Upper lobe of left lung (tissue), 6 donors: ENCODE measurements around the gene SGCA. TPM values are rescaled to one million over a fixed set of nuclear protein-coding genes. Genes with fewer than 3 reads are reported as not detected.

Source experiments
- ATAC-seq, 2 donors: fragments of 200-7000 bp; cut with Tn5 transposase; one replicate each; pipeline ENCODE4 v1.9.1; 2022; ENCODE audit warnings: mild to moderate bottlenecking in 2 of 2, moderate library complexity in 2 of 2; ENCODE audit not compliant: low FRiP score in 2 of 2
- DNase-seq, 2 donors: peaks; one replicate each; pipeline ENCODE4 v3.0.0-alpha.2; 2019 to 2020
- H3K27ac ChIP-seq, 4 donors: fragments of 200-600 bp; sonication (generic); one replicate each; pipeline ENCODE4 v1.5.1; 2016 to 2019
- H3K27me3 ChIP-seq, 4 donors: fragments of 200-600 bp; sonication (generic); one replicate each; pipeline ENCODE4 v1.5.1; 2017 to 2019
- H3K36me3 ChIP-seq, 4 donors: fragments of 200-600 bp; sonication (generic); one replicate each; pipeline ENCODE4 v1.5.1; 2016 to 2019
- H3K4me1 ChIP-seq, 4 donors: fragments of 200-600 bp; sonication (generic); one replicate each; pipeline ENCODE4 v1.5.1; 2018 to 2019
- H3K4me3 ChIP-seq, 4 donors: fragments of 200-600 bp; sonication (generic); one replicate each; pipeline ENCODE4 v1.5.1; 2017 to 2019; ENCODE audit warnings: mild to moderate bottlenecking in 2 of 4, moderate library complexity in 1 of 4
- H3K9me3 ChIP-seq, 4 donors: fragments of 200-600 bp; sonication (generic); one replicate each; pipeline ENCODE4 v1.5.1; 2018 to 2019
- EP300 ChIP-seq, 4 donors: sonication (generic); formaldehyde crosslinking; IDR thresholded peaks; one replicate each; pipeline ENCODE4 v1.5.1; 2017; ENCODE audit warnings: antibody characterized with exemption in 4 of 4, control low read depth in 2 of 4
- POLR2A ChIP-seq, 4 donors: fragments of 450-650 bp; IDR thresholded peaks; one replicate each; pipeline ENCODE4 v1.5.1; 2016 to 2017; ENCODE audit warnings: antibody characterized with exemption in 4 of 4, mild to moderate bottlenecking in 2 of 4
- POLR2AphosphoS5 ChIP-seq, 2 donors: sonication (generic); formaldehyde crosslinking; IDR thresholded peaks; one replicate each; pipeline ENCODE4 v1.5.1; 2017; ENCODE audit warnings: antibody characterized with exemption in 2 of 2
- WGBS, 2 donors: methylation state at CpG; one replicate each; pipeline ENCODE4 v1.1.5; 2017 to 2018; 5-methylcytosine and 5-hydroxymethylcytosine counted together
- total RNA-seq, 6 donors: library from RNA; depleted of rRNA in 4 of 6; stranded (reverse); fragments of >200 nt in 4 of 6; gene quantifications; one replicate each; pipeline versions ENCODE4 v1.1.0 to v1.2.1, GENCODE V29; 2016 to 2021
- TF ChIP-seq, protein P1 (sequence below), 6 experiments: fragments of 450-650 bp in 4 of 6; fragments of 200-600 bp in 2 of 6; sonication (generic) in 2 of 6; IDR thresholded peaks; one replicate each; pipeline ENCODE4 v1.5.1; 2016 to 2019; ENCODE audit warnings: antibody characterized with exemption in 6 of 6
- donor health status: DM: no; HTN: no; CAD: no; lungs with moderate emphysema.
- donor health status: DM: no; HTN: yes; CAD: no; lungs with severe emphysema.

SGCA gene
- total RNA-seq, 6 donors from 2014 or later, result 1.6 to 19.7 (median 14.1) TPM

DNA sequence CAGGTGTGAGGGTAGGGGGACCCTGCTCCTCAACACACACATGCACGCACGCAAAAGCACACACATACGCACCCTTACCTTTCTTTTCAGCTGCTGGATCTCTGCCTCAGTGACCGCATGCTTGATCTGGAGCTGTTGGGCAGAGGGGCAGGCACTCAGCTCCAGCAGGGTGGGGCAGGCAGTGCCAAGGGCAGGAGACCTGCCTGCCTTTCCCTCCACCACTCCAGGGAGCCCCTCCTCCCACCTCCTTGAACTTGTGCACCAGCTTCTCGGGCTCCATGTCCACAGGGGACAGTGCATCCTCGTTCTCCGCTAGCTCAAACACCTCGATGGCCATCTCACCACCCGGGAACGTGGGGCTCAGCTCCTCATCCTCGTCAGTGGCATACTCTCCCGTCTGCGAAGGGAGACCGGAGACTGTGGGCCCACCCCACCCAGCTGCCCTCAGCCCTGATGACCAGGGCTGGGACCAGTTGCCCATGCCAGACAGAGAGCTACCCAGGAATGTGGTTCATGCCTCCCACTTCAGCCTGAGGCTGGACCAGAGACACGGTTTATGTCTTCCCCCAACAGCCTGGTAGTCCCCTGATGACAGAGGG lies 26.5 kb upstream of the SGCA start:
- H3K9me3 ChIP-seq, result no peaks in the 10 kb centered on the region
- H3K4me3 ChIP-seq, result no peak overlapping the region
- TF ChIP-seq POLR2A (IDR thresholded peaks at IDR 0.05), result no peak
- no peak for TF ChIP-seq POLR2AphosphoS5 (IDR thresholded peaks at IDR 0.05)
- no peak for TF ChIP-seq EP300 (IDR thresholded peaks at IDR 0.05)
- TF ChIP-seq, protein P1, sequence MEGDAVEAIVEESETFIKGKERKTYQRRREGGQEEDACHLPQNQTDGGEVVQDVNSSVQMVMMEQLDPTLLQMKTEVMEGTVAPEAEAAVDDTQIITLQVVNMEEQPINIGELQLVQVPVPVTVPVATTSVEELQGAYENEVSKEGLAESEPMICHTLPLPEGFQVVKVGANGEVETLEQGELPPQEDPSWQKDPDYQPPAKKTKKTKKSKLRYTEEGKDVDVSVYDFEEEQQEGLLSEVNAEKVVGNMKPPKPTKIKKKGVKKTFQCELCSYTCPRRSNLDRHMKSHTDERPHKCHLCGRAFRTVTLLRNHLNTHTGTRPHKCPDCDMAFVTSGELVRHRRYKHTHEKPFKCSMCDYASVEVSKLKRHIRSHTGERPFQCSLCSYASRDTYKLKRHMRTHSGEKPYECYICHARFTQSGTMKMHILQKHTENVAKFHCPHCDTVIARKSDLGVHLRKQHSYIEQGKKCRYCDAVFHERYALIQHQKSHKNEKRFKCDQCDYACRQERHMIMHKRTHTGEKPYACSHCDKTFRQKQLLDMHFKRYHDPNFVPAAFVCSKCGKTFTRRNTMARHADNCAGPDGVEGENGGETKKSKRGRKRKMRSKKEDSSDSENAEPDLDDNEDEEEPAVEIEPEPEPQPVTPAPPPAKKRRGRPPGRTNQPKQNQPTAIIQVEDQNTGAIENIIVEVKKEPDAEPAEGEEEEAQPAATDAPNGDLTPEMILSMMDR (IDR thresholded peaks at IDR 0.05), result no peak
- H3K36me3 ChIP-seq, result peaks cover 22 to 98% (median 89%) of the 10 kb centered on the region in 4 donors
- peak overlapping the region in 3 of 4 donors; percentile 18 to 79 (median 62) for H3K27ac ChIP-seq
- DNase-seq (no peak), ATAC-seq (no peak)
- no peaks in the 10 kb centered on the region for H3K27me3 ChIP-seq
- peaks cover 36 to 50% (median 39%) of the 10 kb centered on the region in 4 donors for H3K4me1 ChIP-seq
- 80 to 85% methylated on average over 13 to 15 of the region's 15 CpGs for WGBS, 2 donors

DNA sequence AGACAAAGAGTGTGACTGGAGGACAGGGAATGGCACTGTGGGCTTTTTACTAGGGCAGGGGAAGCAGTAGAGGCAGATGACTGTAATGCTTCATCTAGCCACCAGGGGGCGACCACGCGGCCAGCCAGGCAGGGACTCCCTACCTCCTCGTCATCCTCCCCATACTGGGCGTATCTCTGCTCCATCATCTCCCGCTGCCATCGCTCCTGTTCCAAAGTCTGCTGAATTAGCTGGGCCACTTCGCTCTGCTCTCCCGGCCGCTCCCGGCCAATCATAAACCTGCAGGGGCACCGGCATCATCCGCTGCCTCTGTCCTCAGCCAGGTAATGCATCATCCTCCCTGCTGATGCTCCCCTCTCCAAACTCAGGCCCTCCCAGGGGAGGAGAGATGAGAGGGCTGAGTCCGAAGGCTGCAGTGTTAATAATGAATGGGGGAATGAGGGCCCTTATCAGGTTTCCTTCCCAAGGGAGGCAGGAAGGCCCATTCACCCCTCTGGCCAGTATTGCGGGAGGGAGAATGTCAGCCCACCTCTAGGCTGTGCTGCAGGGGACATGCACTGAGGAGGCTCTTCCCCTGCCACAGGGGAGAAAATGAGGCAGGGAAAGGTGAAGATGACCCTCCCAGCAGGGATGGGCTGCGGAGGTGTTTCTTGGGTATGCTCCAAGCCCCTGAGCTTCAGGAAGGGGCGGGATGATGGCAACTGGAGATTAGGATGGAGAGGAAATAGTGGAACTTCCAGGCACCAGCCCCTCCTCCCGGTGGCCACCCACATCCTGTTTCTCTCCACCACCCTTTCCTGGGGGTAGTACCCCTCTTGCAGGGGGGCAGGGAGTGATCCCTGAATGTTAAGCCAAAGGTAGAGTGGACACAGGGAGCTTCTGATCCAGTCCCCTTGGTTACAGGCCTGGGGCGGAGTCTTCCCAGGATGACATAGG lies 25.6 kb upstream of the SGCA start:
- peak overlapping the region in 1 of 4 donors; percentile 12 for H3K4me3 ChIP-seq
- peak overlapping the region in 3 of 4 donors; percentile 62 to 79 (median 73) for H3K27ac ChIP-seq

DNA sequence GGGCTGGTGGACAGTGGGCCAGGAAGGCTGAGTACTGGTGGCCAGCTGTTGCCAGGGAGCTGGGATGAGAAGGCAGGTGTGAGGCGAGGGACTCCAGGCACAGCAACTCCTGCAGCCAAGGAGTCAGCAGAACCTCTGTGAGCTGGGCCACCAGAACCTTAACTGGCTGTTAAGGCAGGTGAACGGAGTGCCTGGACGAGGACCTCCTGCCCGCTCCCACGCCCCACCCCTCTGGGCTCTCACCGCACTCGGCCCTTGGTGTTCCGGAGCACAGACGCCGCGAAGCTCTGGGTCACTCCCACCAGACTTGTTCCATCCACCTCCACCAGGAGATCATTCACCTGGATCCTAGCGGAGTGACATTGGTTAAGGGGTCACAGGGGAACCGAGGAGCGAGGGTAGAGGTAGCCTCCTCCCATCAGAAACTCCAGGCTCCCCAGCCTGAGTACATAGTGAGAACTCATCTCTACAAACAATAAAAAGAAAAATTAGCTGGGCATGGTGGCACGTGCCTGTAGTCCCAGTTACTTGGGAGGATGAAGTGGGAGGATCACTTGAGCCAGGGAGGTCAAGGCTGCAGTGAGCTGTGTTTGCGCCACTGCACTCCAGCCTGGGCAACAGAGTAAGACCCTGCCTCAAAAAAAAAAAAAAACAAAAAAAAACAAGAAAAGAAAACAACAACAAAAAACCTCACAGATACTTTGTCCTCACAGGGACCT lies 24.6 kb upstream of the SGCA start:
- 81 to 83% methylated on average over 14 to 16 of the region's 16 CpGs for WGBS, 2 donors
- peaks cover 46 to 69% (median 52%) of the 10 kb centered on the region in 4 donors for H3K4me1 ChIP-seq
- ATAC-seq, result no peak
- TF ChIP-seq, protein P1 (IDR thresholded peaks at IDR 0.05), result no peak
- no peak for TF ChIP-seq POLR2AphosphoS5 (IDR thresholded peaks at IDR 0.05)
- H3K36me3 ChIP-seq, result peaks cover 23 to 91% (median 81%) of the 10 kb centered on the region in 4 donors
- no peak overlapping the region for H3K4me3 ChIP-seq
- no peaks in the 10 kb centered on the region for H3K27me3 ChIP-seq
- peak overlapping the region in 3 of 4 donors; percentile 62 to 79 (median 73) for H3K27ac ChIP-seq
- no peaks in the 10 kb centered on the region for H3K9me3 ChIP-seq
- no peak for DNase-seq

More for the DNA sequence above, 25.6 kb upstream of the SGCA start:
- 21 to 25% methylated on average over 19 of the region's 19 CpGs for WGBS, 2 donors
- Histone ChIP-seq H3K9me3 (no peaks in the 10 kb centered on the region), H3K4me1 (peaks cover 36 to 59% (median 43%) of the 10 kb centered on the region in 4 donors), H3K36me3 (peaks cover 25 to 98% (median 89%) of the 10 kb centered on the region in 4 donors), H3K27me3 (no peaks in the 10 kb centered on the region)
- peak; percentile 84 to 93 for ATAC-seq
- TF ChIP-seq, protein P1 (IDR thresholded peaks at IDR 0.05), result peak; percentile 91 to 96 (median 95)
- peak in 1 of 4 donors; percentile 43 for TF ChIP-seq EP300 (IDR thresholded peaks at IDR 0.05)
- TF ChIP-seq POLR2A (IDR thresholded peaks at IDR 0.05), result no peak
- TF ChIP-seq POLR2AphosphoS5 (IDR thresholded peaks at IDR 0.05), result peak; percentile 18 to 48
- peak; percentile 87 to 88 for DNase-seq

DNA sequence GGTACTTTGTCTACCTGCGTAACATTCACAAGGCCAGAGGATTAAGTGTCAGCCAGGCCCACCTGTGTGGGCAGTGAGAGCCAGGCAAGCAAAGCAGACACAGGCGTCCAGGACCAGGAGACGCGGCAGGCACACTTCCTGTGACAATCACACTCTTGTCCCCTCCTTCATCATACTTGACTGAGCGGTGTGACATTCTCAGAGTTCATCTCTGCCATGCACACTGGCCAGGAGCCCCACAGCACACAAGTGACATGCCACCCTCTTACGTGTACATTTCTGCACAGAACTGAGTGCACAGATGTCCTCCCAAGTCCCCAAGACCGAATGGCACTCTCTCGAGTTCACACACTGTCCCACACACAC lies 24.1 kb upstream of the SGCA start:
- no peak for TF ChIP-seq POLR2A (IDR thresholded peaks at IDR 0.05)
- TF ChIP-seq, protein P1 (IDR thresholded peaks at IDR 0.05), result no peak
- TF ChIP-seq POLR2AphosphoS5 (IDR thresholded peaks at IDR 0.05), result no peak
- no peak for TF ChIP-seq EP300 (IDR thresholded peaks at IDR 0.05)
- H3K9me3 ChIP-seq, result no peaks in the 10 kb centered on the region
- H3K27ac ChIP-seq, result peak overlapping the region in 3 of 4 donors; percentile 28 to 79 (median 62)
- no peak overlapping the region for H3K4me3 ChIP-seq
- H3K36me3 ChIP-seq, result peaks cover 23 to 86% (median 76%) of the 10 kb centered on the region in 4 donors
- peaks cover 51 to 74% (median 58%) of the 10 kb centered on the region in 4 donors for H3K4me1 ChIP-seq
- DNase-seq (no peak), ATAC-seq (no peak)
- H3K27me3 ChIP-seq, result no peaks in the 10 kb centered on the region
- 53 to 54% methylated on average over 8 of the region's 8 CpGs for WGBS, 2 donors
